H7 (cell line): ENCODE results near the gene CYP26C1. TPM values are rescaled to one million over a fixed set of nuclear protein-coding genes. Genes with fewer than 3 reads are reported as not detected.
A peak's percentile ranks its signal among the peaks of the same experiment; 100 is the strongest.

Experiments used
- DNase-seq: peaks from one replicate; pipeline ENCODE4 v3.0.0; 2012
- H3K27me3 ChIP-seq: 2 replicates; pipeline ENCODE4 v1.6.0; 2011; ENCODE audit warnings: mild to moderate bottlenecking, low read length; ENCODE audit not compliant: control insufficient read depth, insufficient read depth
- H3K36me3 ChIP-seq: replicated peaks from 2 replicates; pipeline ENCODE4 v1.5.1; 2011; ENCODE audit warnings: low read length; ENCODE audit not compliant: control insufficient read depth, insufficient read depth
- H3K4me3 ChIP-seq: 2 replicates; pipeline ENCODE4 v1.5.1; 2011; ENCODE audit warnings: low read depth, mild to moderate bottlenecking, control low read depth, low read length, moderate library complexity; ENCODE audit not compliant: insufficient read depth
- total RNA-seq: library from RNA; depleted of rRNA; stranded (reverse); fragments of >200 nt; shearing (Covaris generic); gene quantifications from 2 replicates; pipeline ENCODE4 v1.2.3, GENCODE V29; 2014

The CYP26C1 gene
- total RNA-seq, 1 experiment from 2014 or later = 0.28 TPM

DNA sequence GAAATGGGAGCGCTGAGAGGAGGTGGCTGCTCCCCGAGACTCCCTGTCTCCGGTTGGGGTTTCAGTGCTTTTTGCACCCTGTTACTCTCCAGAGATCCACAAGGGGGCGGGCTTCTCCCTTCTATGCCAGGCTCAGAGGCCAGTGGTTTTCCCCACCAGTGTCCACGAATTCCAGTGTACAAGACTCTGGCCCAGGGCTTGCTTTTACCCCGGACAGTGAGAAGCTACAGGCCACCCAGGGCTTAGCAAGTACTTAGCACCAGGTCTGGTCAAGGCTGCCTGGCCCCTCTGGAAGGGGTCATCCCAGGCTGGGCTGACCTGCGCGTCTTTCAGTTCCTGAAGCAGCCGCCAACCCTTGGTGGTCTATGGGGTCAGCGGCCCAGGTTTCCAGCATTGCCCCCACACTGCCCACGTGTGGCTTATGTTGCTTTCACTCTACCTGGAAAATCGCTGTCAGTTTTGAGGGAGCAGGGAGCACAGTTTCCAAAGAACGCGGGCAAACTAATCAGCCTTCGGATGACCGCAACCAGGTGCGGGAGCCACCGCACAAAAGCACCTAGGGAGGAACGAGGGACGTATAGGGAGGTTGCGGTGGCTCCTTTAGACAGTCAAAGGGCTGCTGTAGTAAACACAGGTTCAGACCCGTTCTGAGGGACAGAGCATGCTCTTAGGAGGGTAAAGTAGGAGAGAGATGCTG, 19.9 kb downstream of the CYP26C1 start:
- Histone ChIP-seq H3K36me3 (no peaks in the 10 kb centered on the region), H3K4me3 (no peak overlapping the region), H3K27me3 (peaks cover 11% of the 10 kb centered on the region)
- peak; percentile 92 for DNase-seq

DNA sequence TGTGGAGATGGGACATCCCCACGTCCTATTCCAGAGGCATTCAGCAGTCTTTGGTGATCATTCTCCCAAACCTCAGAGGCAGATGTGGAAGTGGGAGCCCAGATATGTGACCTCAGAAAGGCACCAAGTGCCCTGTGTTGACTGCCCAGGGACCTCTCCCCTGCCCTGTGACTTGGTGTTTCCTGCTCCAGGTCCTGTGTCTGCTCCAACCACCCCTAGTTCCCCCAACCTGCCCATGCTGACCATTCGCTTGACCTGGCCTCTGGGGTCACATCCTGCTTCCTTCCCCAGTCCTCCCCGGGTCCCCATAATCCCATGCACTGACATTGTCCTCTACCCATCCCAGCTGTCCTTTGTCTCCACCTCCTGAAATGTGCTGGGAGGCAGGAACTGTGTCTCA, 20.7 kb downstream of the CYP26C1 start:
- peak; percentile 14 for DNase-seq
- peaks cover 3% of the 10 kb centered on the region; the same call in 1 of the 2 replicates for H3K27me3 ChIP-seq
- no peak overlapping the region for H3K4me3 ChIP-seq
- H3K36me3 ChIP-seq = no peaks in the 10 kb centered on the region

DNA sequence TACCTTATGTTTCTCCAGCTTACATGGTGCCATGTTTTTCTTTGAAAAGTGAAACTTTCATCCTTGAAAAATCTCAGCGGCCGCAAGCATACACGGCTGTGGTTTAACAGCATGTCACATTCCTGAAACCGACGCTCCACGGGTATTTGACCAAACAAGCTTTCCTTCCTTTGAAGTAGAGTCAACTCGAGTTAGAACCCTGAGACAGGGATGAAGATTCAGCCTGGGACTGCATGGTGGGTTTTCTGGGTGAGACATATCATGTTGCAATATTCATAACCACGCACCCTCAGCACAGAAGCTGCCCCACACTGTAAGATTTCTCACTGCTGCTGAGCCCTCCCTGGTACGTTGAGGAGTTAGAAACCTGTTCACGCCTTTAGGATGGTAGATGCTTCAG, 21.2 kb downstream of the CYP26C1 start:
- H3K4me3 ChIP-seq = no peak overlapping the region
- peak; percentile 12 for DNase-seq

DNA sequence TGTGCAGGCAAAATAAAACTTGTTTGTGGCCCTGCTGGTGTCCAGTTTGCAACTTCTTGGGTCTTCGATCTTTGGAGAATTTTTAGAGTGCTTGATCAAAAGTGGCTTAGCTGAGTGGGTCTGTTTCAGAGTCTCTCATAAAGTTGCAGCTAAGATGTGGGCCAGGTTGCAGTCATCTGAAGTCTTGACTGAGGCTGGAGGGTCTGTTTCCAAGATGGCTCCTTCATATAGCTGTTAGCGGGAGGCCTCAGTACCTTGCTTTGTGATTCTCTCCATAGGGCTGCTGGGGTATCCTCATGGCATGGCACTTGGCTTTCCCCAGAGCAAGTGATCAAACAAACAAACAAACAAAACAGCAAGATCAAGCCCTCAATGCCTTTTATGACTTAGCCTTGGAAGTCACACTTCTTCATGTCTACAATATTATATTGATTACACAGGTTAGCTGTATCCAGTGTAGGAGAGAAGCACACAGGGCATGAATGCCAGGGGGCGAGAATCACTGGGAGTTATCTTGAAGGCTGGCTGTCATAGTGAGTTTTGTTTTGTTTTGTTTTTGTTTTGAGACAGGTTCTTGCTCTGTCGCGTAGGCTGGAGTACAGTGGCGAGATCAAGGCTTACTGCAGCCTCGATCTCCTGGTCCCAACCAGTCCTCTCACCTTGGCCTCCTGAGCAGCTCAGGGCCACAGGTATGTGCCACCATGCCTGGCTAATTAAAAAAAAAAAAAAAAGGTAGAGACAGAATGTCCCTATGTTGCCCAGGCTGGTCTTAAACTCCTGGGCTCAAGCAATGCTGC, 23.3 kb downstream of the CYP26C1 start:
- DNase-seq = no peak

More for the DNA sequence above, 21.2 kb downstream of the CYP26C1 start:
- H3K36me3 ChIP-seq = no peaks in the 10 kb centered on the region
- no peaks in the 10 kb centered on the region; the same call in 1 of the 2 replicates for H3K27me3 ChIP-seq

DNA sequence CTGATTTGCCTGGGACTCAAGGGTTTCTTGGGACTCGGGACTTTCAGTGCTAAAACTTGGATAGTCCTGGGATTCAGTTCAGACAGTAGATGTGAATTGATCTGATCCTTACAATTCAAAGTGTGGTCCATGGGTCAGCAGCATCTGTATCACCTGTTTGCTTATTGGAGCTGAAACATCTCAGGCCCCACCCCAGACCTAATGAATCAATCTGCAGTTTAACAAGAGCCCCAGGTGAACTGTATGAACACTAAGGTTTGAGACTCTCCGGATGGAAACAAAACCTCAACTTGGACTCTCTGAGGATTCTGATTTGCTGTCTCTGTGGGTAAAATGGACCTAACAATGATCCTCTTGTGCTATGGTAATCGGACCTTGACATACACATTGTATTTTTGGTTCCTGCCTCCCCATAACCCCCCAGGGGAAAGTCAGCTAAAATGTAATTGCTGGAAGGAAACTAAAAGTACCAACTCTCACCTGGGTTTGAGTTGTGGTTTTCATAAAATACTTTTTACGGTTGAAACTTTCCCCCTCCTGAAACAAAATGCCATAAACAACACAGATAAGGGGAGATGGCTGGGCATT, 24.8 kb downstream of the CYP26C1 start:
- Histone ChIP-seq H3K4me3 (no peak overlapping the region), H3K36me3 (no peaks in the 10 kb centered on the region), H3K27me3 (no peaks in the 10 kb centered on the region)
- no peak for DNase-seq

More for the DNA sequence above, 23.3 kb downstream of the CYP26C1 start:
- H3K36me3 ChIP-seq = no peaks in the 10 kb centered on the region
- no peak overlapping the region for H3K4me3 ChIP-seq
- H3K27me3 ChIP-seq = no peaks in the 10 kb centered on the region

DNA sequence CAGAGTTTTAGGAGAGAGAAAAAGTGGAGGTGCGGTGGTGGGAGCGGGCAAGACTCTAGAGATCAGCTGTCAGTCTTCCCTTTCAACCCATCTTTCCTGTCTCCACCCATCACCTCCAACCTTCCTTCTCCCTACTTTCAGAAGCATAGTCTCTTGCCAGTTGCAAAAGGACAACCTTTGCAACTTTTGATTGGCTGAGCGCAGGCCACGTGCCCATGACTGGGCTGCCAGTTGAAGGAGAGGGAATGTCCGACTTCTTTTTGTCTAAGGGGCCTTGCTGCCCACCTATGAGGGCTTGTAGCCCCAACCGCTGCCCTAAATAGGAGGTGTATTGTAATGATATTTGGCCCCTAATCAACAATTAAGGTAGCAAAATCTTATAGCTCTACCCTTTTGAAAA, 25.7 kb downstream of the CYP26C1 start:
- Histone ChIP-seq H3K27me3 (no peaks in the 10 kb centered on the region), H3K36me3 (no peaks in the 10 kb centered on the region), H3K4me3 (no peak overlapping the region)
- DNase-seq = no peak

DNA sequence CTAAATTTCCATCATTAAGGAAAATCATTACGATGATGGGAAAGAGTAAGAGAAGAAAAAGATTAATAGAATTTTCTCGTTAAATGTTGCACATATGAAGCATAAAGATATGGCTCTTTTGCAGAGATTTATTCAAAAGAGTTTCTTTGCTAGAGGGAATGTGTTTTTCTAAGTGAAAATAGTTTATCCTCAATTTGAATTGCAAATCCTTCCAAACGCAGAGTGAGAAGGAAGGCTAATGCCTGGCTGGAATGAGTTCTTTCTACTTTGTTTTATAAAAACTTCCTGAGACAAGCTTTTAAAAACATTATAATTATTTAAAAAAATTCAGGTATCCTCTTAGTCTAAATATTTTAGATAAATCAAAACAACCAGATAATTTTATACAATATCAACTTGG, 27.2 kb downstream of the CYP26C1 start:
- no peaks in the 10 kb centered on the region for H3K36me3 ChIP-seq
- H3K4me3 ChIP-seq = no peak overlapping the region
- no peak for DNase-seq
- H3K27me3 ChIP-seq = no peaks in the 10 kb centered on the region

DNA sequence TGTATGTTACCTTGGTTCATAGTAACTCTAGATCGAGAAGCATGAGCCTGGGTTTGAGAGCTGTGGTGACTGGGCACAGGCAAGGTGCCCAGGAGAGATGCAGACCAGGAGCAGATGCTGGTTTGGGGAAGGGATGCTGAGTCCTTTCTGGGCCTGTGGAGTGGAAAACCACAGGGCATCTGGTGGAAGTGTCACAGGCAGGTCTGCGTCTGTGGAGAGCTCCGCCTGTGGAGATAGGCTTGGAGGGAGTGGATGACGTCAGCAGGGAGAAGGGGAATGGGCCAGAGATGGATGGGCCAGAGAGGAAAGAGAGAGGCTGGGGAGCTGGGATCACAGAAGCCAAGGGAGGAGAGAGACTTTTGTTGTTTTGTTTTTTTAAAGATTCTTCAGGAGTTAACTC, 27.9 kb downstream of the CYP26C1 start:
- no peak overlapping the region for H3K4me3 ChIP-seq
- H3K27me3 ChIP-seq = no peaks in the 10 kb centered on the region
- no peak for DNase-seq
- H3K36me3 ChIP-seq = no peaks in the 10 kb centered on the region

DNA sequence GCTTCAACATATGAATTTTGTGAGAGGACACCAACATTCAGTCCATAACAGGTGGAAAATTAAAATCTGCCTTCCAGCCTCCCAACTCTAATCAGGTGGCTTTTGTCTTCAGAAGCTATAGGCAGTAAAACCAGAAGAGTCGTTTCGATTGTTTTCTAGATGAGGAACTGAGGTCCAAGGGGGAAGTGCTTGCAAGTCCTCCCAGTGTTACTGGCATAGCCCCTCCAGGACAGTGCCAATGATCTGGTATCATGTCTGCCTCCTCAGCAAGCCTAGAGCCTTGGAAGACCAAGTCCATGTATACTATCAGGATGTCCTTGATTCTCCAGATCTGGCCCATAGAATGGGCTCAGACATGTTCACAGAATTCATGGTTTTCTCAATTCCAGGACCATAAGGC, 30.0 kb downstream of the CYP26C1 start:
- no peaks in the 10 kb centered on the region for H3K36me3 ChIP-seq
- H3K27me3 ChIP-seq = no peaks in the 10 kb centered on the region
- no peak overlapping the region for H3K4me3 ChIP-seq
- no peak for DNase-seq

DNA sequence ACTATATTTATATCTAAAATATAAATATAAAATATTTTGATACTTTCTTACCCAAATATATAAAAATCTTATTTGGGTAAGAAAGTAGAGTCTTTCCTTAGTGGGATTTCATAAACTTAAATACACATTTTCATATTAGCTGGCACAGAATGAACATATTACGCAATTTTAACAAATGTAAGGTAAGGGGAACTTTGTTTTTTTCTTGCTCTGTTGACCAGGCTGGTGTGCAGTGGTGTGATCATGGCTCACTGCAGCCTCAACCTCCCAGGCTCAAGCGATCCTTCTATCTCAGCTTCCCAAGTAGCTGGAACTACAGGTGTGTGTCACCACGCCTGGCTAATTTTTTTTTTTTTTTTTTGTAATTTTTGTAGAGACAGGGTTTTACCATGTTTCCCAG, 31.4 kb downstream of the CYP26C1 start:
- Histone ChIP-seq H3K36me3 (no peaks in the 10 kb centered on the region), H3K27me3 (no peaks in the 10 kb centered on the region), H3K4me3 (no peak overlapping the region)
- no peak for DNase-seq

DNA sequence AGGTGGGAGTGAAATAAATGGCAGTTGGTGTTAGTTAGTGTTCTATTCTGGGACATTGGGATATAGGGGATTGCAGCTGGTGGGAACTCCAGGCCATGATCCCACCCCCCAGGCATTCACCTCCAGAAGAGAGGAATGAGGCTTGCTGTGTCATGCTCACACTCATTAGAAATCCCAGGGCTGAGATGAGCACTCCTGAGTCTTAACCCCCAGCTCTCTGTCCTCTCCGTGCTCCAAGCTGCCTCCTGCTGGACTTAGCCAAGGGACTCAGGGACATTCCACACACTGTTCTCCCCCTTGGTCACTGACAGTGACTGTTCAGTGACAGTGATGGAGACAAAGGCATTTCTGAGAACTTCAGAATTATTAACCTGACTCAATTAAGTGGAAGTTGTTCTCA, 34.6 kb downstream of the CYP26C1 start:
- Histone ChIP-seq H3K36me3 (no peaks in the 10 kb centered on the region), H3K27me3 (no peaks in the 10 kb centered on the region), H3K4me3 (no peak overlapping the region)
- DNase-seq = peak; percentile 59

DNA sequence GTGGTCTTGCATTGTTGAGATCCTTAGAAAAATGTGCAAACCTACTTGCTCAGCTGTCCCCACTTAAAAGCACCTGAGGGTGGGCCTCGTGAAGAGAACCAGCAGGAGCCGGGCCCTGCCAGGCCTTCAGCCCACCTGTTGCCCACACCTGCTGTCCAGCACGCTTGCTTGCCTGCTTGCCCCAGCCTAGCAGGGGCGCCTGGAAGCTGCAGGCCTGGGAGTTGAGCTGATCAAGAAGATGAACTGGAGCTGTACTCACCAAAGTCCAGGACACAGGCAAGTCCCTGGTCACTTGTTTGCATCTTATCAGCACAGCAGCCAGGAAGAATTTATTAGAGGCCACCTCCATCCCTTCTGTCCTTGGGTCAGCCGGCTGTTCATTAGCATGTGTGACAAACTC, 36.3 kb downstream of the CYP26C1 start:
- no peak for DNase-seq
- Histone ChIP-seq H3K4me3 (no peak overlapping the region), H3K27me3 (no peaks in the 10 kb centered on the region), H3K36me3 (no peaks in the 10 kb centered on the region)

DNA sequence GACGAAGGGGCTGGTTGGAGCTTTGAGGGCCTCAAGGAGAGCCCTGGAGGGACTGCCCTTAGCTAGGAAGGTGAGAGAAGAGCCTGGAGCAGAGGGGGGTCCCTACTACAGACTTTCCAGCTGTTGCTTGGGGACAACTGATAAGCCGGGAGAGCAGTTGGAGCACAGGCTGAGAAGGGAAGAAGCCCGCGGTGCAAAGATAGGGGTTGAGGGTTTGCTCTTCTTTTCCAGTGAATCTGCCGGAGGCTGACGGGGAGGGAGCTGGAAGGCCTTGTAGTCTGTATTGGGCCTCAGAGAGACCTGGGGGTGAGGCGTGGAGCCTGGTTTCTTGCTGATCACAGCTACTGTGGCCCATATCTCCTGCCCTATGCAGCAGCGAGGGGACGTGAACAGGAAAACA, 36.8 kb downstream of the CYP26C1 start:
- no peaks in the 10 kb centered on the region for H3K36me3 ChIP-seq
- H3K27me3 ChIP-seq = no peaks in the 10 kb centered on the region
- H3K4me3 ChIP-seq = no peak overlapping the region
- no peak for DNase-seq

DNA sequence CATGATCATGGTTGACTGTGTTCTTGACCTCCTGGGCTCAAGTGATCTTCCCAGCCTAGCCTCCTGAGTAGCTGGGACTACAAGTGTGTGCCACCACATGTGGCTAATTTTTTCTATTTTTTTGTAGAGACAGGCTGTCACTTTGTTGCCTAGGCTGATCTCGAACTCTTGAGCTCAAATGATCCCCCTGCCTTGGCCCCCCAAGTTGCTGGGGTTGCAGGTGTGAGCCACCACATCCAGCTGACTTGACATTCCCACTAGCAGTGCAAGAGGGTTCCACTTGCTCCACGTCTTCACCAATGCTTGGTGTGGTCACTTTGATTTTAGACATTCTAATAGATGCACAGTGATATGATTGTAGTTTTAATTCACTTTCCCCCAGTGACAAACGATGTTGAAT, 38.2 kb downstream of the CYP26C1 start:
- H3K36me3 ChIP-seq = no peaks in the 10 kb centered on the region
- H3K27me3 ChIP-seq = no peaks in the 10 kb centered on the region
- H3K4me3 ChIP-seq = no peak overlapping the region
- DNase-seq = no peak

DNA sequence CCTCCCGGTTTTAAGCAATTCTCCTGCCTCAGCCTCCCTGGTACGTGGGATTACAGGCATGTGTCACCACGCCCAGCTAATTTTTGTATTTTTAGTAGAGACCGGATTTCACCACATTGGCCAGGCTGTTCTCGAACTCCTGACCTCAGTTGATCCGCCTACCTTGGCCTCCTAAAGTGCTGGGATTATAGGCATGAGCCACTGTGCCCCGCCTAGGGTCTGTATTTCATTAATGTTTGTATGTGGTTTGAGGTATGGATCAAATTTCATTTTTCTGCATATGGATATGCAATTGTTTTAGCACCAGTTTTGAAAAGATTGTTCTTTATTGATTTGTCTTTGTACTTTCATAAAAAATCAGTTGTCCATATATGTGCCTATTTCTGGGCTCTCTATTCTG, 39.1 kb downstream of the CYP26C1 start:
- DNase-seq = no peak

More for the DNA sequence above, 39.1 kb downstream of the CYP26C1 start:
- Histone ChIP-seq H3K27me3 (no peaks in the 10 kb centered on the region), H3K4me3 (no peak overlapping the region), H3K36me3 (no peaks in the 10 kb centered on the region)
